Fibroblast of skin of abdomen (primary cell): Measurements from ENCODE around the gene GOT2.
"Not testable (repeated sequence)": the region's sequence is repeated elsewhere in the genome, so short reads cannot be mapped to it uniquely, and the experiment has no call there.

Source experiments
- DNase-seq: peaks from one replicate; pipeline ENCODE4 v3.0.0-alpha.2; 2013

GOT2 gene

DNA sequence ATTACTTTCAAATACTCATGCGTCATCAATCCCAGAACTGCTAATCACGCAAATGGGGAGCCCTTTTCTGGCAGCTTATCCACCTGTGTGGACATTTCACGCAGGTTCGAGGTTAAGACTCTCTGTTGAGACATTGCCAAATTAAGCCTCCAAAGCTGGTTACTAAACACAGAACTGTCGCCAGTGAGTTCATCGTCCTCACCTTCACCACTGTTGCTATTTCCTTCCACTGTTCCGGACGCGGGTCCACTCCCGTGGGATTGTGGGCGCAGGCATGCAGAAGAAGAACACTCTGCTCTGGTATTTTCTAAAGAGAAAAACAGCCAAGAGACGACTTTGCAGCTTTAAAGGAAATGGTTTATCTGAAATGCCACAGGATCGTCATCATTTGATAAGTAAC is 16.1 kb downstream of the GOT2 start:
- DNase-seq = no peak

- DNase-seq = no peak
These were observed 17.6 kb downstream of the GOT2 start for GRCh38 chr16:58716468-58716867.

DNA sequence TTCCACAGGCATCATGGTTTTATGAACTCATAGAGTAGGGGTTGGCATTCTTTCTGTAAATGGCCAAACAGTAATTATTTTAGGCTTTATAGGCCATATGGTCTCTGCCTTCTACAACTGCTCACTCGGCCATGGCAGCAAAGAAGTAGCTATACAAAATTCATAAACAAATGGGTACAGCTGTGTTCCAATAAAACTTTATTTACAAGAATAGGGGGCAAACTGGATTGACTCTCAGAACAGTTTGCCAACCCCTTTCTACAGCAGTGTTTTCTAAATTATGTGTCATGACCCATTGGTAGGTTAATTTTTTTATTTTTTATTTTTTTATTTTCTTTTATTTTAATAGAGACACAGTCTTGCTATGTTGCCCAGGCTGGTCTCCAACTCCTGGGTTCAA is 20.4 kb downstream of the GOT2 start:
- DNase-seq = no peak

DNA sequence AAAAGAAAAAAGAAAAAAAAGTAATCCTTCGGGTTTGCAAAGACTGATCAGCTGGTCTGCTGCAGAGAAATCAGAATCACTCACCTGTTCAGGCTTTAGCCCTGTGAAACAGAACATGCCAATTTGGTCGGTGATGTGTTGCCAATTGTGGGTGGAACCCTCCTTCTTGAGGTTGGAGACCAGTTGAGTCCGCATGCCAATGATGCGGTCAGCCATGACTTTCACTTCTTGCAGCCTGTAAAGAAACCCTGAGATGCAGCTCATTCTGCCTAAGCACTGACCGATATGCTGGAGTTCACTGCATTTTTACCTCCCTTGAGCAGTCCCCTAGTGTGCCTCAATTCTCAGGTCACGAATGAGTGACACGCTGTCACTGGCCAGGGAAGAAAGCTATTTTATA is 24.8 kb downstream of the GOT2 start:
- DNase-seq = no peak

- no peak for DNase-seq
These were observed 35.0 kb downstream of the GOT2 start for GRCh38 chr16:58699151-58699550.

DNA sequence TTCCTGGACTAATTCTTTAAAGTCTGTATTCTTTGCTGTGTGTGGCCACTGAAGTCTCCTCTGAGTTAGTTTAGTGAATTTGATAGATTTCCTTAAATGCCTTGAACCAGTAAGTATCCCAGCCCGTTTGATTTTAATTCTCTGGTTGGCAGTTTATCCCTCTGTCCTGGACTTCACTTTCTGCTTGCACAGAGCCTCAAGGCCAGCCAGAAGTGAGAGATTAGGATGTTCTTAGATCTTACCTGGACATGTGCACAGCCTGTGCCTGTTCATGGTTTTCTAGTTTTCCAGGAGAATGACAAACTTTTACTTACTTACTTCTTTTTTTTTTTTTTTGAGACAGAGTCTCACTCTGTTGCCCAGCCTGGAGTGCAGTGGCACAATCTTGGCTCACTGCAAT is 38.7 kb downstream of the GOT2 start:
- no peak for DNase-seq

GRCh38 chr16:58692450-58692849 is 41.7 kb downstream of the GOT2 start:
- DNase-seq = no peak

DNA sequence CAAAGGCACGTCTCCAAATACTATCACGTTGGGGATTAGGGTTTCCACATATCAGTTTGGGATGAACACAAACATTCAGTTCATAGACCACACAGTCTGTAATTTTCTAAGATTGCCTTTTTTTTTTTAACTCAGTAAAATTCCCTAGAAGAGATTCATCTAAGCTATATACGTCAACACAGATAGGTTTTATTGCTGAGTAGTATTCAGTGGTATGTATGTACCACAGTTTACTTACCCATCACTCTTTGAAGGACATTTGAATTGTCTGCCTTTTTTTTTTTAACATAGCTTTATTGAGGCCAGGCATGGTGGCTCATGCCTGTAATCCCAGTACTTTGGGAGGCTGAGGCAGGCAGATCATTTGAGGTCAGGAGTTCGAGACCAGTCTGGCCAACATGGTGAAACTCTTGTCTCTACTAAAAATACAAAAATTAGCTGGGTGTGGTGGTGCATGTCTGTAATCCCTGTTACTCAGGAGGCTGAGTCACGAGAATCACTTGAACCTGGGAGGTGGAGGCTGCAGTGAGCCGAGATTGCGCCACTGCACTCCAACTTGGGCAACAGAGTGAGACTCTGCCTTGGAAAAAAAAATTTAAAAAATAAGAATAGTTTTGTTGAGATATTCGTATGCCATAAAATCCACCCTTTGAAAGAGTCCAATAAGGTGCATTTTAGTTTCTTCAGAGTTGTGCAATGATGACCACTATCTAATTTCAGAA is 47.0 kb downstream of the GOT2 start:
- peak; percentile 67 for DNase-seq

DNA sequence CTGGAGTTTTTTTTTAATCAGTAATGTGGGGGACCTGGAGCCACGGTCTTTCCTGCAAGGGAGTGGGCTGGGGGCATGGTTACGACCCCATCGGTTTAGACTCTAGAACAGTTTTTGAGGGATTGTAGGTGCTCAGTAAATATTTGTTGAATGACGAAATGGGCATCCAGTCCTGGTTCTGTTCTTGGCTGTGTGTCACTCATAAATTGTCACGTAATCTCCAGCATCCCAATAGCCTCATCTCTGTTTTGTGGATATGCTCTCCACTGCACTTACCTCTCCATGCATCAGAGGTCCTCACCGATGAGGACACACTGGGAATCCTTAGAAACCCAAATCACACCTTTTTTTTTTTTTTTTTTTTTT is 49.0 kb downstream of the GOT2 start:
- no peak for DNase-seq

DNA sequence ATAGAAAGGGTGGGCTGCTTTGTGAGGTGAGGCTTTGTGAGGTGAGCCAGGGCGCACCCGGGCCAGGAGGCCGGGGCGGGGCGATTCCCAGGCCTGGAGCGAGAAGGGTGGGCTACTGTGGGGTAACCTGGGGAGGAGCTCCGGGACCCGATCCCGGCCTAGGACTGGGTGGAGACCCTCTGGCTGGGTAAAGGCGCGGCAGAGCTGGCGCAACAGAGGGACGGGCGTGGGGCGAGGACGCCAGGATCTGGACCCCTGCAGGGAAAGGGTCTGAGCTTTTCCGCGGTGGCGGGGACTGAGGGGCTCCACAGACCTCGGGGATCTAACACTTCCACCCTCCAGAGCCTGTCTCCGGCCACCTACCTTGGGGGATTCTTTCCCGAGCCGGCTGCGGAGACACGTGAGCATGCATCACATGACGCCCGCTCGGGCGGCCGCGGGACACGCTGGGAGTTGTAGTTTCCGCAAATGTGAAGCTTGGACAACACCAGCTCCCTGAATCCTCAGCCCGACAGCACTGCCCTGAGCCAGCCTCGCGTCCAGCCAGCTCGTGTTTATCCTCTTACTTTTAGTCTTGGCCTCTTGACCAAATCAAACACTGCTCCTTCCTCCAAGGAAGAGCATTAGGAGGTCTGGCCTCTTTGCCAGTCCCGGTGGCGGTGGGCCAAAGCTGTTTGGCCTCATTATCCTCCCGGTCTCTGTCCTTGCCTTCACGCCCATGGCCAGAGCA is 49.6 kb downstream of the GOT2 start, which contains the start of gene SLC38A7:
Gene SLC38A7 (minus strand): TSS at position 417 of the 730 bp plus-strand sequence. CDS start 4,644 bp downstream, outside the sequence.
- DNase-seq = peak; percentile 81

GRCh38 chr16:58684001-58684353 is 50.1 kb downstream of the GOT2 start:
- no peak for DNase-seq

DNA sequence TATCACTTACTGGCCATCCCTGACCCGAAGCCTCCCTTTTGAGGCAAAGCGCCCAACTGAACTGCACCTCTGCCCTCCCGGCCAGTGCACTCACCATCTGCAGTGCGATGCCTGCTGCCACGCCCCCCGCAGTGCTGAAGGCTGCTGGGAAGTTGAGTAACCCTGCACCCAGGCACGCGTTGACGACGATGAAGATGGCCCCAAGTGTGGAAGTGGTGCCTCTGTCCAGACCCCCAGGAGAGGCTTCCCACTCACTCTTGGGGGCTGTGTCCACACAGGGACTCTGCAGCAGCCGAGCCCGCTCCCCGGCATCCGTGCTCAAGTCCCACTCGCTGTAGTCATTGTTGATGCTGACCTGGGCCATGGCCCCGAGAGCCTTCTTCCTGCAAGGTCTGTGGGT is 54.4 kb downstream of the GOT2 start:
- DNase-seq = no peak

- no peak for DNase-seq
These were observed 55.4 kb downstream of the GOT2 start for GRCh38 chr16:58678716-58679115.

DNA sequence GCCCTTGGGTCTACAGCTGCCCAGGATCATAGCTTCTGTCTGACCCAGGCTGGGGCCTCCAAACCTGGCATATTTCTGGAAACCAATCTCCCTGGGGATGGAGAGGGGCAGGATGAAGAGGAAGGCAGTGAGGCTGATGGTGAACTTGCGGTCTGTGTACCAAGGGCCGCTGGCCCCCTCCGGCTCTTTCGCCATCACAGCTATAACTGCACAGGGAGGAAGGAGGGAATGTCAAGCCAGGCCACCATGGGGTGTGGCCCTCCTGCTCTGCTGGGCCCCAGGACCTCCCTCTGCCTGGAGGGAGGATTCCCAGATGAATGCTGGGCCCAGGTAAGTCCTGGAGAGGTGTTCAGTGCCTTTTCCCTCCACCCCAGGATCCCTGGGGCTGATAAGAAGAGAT is 55.8 kb downstream of the GOT2 start:
- DNase-seq = no peak

DNA sequence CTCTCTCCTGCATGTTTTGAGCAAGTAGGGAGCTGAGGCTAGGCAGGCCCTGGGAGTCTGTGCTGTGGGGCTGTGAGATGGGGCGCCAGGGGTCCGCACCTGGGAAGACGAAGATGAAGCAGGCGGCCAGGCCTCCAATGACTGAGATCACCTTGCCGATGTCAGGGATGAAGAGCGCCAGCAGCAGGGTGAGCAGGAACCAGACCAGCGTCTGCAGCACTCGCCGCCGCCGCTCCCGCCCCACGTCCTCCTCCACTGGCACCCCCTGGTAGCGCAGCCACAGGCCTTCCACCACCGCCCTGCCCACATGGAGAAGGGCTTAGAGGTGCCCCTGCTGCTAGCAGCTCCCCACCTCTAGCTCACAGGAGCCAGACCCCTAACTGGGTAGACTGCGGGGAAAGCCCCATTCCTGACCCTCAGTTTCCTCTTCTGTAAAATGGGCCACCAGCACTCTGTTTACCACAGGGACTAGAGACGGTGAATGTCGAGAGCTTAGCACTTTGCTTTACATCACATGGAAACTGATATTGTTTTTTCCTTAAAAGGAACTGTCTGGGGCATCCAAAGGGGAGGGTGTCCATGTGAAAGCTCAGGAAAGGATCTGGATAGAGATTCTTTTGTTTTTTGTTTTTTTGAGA is 63.1 kb downstream of the GOT2 start:
- no peak for DNase-seq

- no peak for DNase-seq
These were observed 63.9 kb downstream of the GOT2 start for GRCh38 chr16:58670177-58670576.

DNA sequence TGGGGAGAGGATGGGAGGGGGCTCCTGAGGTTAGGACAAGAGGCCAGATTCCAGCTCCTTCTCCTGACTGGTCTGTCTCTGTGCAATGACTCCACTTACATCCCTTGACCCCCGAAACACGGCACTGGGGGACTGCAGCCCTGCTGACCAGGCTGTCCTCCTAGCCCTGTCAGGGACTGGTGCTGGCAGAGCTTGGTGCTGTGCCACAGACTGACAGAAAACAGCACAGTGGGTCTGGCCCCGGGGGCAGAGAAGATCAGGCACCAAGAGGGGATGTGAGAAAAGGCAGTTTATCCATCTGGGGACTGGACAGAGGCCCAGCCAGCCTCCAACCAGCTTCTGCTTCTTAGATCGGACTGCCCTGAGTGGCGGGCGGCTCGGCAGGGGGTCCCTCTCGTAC is 68.9 kb downstream of the GOT2 start:
- DNase-seq = no peak

DNA sequence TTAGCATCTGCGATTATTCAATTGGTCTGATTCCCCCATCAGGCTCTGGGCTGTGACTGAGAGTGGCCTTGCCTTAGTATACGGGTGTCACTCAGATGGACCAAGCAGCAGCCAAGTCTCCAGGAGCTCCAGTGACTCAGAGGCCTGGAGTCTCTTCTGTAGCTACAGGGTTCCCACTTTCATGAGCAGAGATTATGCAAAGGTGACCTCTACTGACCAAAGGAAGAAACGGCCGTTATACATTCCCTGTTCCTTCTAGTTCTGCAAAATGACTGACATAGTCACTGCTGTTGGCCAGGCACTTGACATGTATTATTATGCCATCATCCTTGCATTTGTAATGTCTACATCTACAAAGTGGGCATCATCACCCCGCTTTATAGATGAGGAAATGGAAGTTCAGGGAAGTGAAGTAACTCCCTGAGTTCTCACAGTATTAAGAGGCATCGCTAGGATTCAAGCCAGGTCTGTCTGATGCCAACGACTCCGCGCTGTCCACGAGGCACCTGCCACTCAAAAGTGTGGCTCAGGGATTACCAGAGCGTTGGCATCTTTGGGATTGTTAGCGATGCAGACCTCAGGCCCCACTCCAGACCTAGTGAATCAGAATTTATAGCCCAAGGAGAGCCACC is 72.8 kb downstream of the GOT2 start:
- peak; percentile 83 for DNase-seq

DNA sequence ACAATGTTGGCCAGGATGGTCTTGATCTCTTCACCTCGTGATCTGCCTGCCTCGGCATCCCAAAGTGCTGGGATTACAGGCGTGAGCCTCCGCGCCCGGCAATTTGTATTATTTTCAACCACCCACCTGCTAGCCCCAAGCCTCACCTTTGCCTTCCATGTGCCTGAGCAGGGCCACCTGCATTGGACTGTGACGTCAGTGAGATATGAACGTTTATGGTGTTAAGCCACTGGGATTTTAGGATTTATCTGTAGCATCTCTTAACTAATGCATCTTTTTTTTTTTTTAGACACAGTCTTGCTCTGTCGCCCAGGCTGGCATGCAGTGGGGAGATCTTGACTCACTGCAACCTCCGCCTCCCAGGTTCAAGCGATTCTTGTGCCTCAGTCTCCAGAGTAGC is 74.2 kb downstream of the GOT2 start:
- DNase-seq = not testable (repeated sequence)

DNA sequence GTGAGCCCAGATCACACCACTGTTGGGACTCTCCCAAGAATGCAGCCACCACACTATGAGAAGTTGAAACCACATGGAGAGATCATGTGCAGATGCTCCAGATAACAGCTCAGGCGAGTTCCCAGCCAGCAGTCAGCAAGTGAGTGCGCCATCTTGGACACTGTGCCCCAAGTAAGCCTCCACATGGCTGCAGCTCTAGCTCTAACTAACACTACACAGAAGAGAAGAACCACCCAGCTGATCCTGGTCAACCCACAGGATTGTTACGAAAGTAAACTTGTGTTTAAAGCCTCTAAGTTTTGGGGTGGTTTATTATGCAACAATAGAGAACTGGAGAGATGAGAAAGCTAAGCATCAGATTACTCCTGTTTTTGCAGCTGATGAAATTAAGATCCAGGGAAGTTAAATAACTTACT is 75.3 kb downstream of the GOT2 start:
- DNase-seq = peak; percentile 16
